Naive thymus-derived CD4-positive, alpha-beta T cell (primary cell): ENCODE data around the gene ATP5PF. TPM values are rescaled to one million over a fixed set of nuclear protein-coding genes. Genes with fewer than 3 reads are reported as not detected.

ENCODE experiments used
- ATAC-seq: fragments of 150-1000 bp; cut with Tn5 transposase; 2 replicates; pipeline ENCODE4 v1.10.0; 2021; ENCODE audit warnings: mild to moderate bottlenecking, moderate library complexity
- CTCF ChIA-PET: fragments of 350-600 bp; sonication (Branson Sonifier 250); formaldehyde crosslinking; loops from one replicate; lab custom pipeline; 2021; ENCODE audit warnings: antibody characterized with exemption; lab: Charles Lee
- POLR2A ChIA-PET: fragments of 350-600 bp; sonication (Branson Sonifier 250); formaldehyde crosslinking; loops from one replicate; lab custom pipeline; 2021; ENCODE audit warnings: antibody characterized with exemption, inconsistent platforms; lab: Charles Lee
- DNase-seq, 9 donors: peaks; one replicate each; pipeline versions ENCODE4 v3.0.0 to v3.0.0-alpha.2; 2020 to 2022; ENCODE audit warnings: mixed read lengths in 1 of 9
- H3K27ac ChIP-seq: one replicate; pipeline ENCODE4 v1.7.0; 2013; ENCODE audit warnings: mild to moderate bottlenecking, low read depth, low read length, moderate library complexity
- H3K27me3 ChIP-seq, 2 donors: one replicate each; pipeline ENCODE4 v1.7.0; 2013; ENCODE audit warnings: low read length in 2 of 2, mild to moderate bottlenecking in 2 of 2, moderate library complexity in 2 of 2; ENCODE audit not compliant: control insufficient read depth in 2 of 2, insufficient read depth in 2 of 2
- H3K36me3 ChIP-seq, 3 experiments: 1 replicate in 2 of 3; 2 replicates in 1 of 3; pipeline ENCODE4 v1.7.0; 2013; ENCODE audit warnings: low read length in 3 of 3, mild to moderate bottlenecking in 3 of 3, moderate library complexity in 1 of 3; ENCODE audit not compliant: insufficient read depth in 3 of 3, control insufficient read depth in 2 of 3
- H3K4me1 ChIP-seq, 2 donors: one replicate each; pipeline ENCODE4 v1.7.0; 2013; ENCODE audit warnings: low read length in 2 of 2, mild to moderate bottlenecking in 2 of 2, moderate library complexity in 1 of 2; ENCODE audit not compliant: control insufficient read depth in 2 of 2, insufficient read depth in 2 of 2
- H3K4me3 ChIP-seq: 2 replicates; pipeline ENCODE4 v1.7.0; 2013; ENCODE audit warnings: mild to moderate bottlenecking, low read length
- H3K9me3 ChIP-seq, 3 experiments: 1 replicate in 2 of 3; 2 replicates in 1 of 3; pipeline ENCODE4 v1.7.0; 2013; ENCODE audit warnings: low read length in 3 of 3; ENCODE audit not compliant: control insufficient read depth in 2 of 3
- H3K27ac Mint-ChIP-seq, 9 donors: one replicate each; pipeline ENCODE4 v1.8.0; 2020 to 2022; ENCODE audit warnings: mixed read lengths in 9 of 9, mild to moderate bottlenecking in 8 of 9, moderate library complexity in 5 of 9, inconsistent platforms in 2 of 9
- H3K27me3 Mint-ChIP-seq, 5 donors: one replicate each; pipeline ENCODE4 v1.8.0; 2021 to 2022; ENCODE audit warnings: mixed read lengths in 5 of 5, mild to moderate bottlenecking in 1 of 5
- H3K36me3 Mint-ChIP-seq, 5 donors: one replicate each; pipeline ENCODE4 v1.8.0; 2020 to 2022; ENCODE audit warnings: mixed read lengths in 5 of 5, mild to moderate bottlenecking in 3 of 5, inconsistent platforms in 1 of 5
- H3K4me1 Mint-ChIP-seq, 7 donors: one replicate each; pipeline ENCODE4 v1.8.0; 2020 to 2022; ENCODE audit warnings: mixed read lengths in 7 of 7, mild to moderate bottlenecking in 3 of 7, inconsistent platforms in 1 of 7
- H3K4me3 Mint-ChIP-seq, 10 donors: one replicate each; pipeline ENCODE4 v1.8.0; 2020 to 2022; ENCODE audit warnings: mild to moderate bottlenecking in 10 of 10, mixed read lengths in 10 of 10, moderate library complexity in 6 of 10, inconsistent platforms in 2 of 10
- H3K9me3 Mint-ChIP-seq, 11 donors: one replicate each; pipeline ENCODE4 v1.8.0; 2020 to 2022; ENCODE audit warnings: mixed read lengths in 11 of 11, mild to moderate bottlenecking in 4 of 11, inconsistent platforms in 1 of 11, moderate library complexity in 1 of 11
- intact Hi-C, 2 donors: fragments of 100-400 bp; cut with micrococcal nuclease; formaldehyde crosslinking; loops; one replicate each; pipeline ENCODE4 v1.15.1; 2023
- polyA plus RNA-seq, 2 donors: library from polyadenylated mRNA; unstranded; fragments of 300-500 nt; fragmentation: Illumina TruSeq; gene quantifications; one replicate each; pipeline ENCODE4 v1.2.3, GENCODE V29; 2021
- total RNA-seq, 6 experiments: library from RNA in 5 of 6; stranded (reverse) in 5 of 6; gene quantifications; 1 replicate in 5 of 6; 2 replicates in 1 of 6; pipeline ENCODE4 v1.2.3 and lab custom pipeline; 2021 to 2026

The ATP5PF gene
- total and polyA plus RNA-seq, 7 experiments from 2014 or later: 39.5 to 380 (median 66.1) TPM

- no peaks in the 10 kb centered on the region for H3K36me3 Mint-ChIP-seq
- ChIA-PET POLR2A (no interaction called here), CTCF (no interaction called here)
- no peak for DNase-seq
- H3K4me1 Mint-ChIP-seq: no peaks in the 10 kb centered on the region
- Histone ChIP-seq H3K27ac (no peak overlapping the region), H3K4me1 (no peaks in the 10 kb centered on the region), H3K27me3 (no peaks in the 10 kb centered on the region), H3K4me3 (no peak overlapping the region), H3K9me3 (no peaks in the 10 kb centered on the region), H3K36me3 (no peaks in the 10 kb centered on the region)
- H3K27ac Mint-ChIP-seq: no peak overlapping the region
- intact Hi-C loops: no loop called here
- H3K9me3 Mint-ChIP-seq: peaks cover 0 to 2% (median 0%) of the 10 kb centered on the region in 11 donors
- ATAC-seq: no peak
- peaks cover 0 to 9% (median 5%) of the 10 kb centered on the region in 5 donors for H3K27me3 Mint-ChIP-seq
- no peak overlapping the region for H3K4me3 Mint-ChIP-seq
These were observed 42.7 kb downstream of the ATP5PF start for GRCh38 chr21:25691976-25692375.

GRCh38 chr21:25689226-25689625 lies 45.5 kb downstream of the ATP5PF start:
- H3K4me1 ChIP-seq: no peaks in the 10 kb centered on the region
- no peak overlapping the region for H3K4me3 ChIP-seq
- H3K27ac Mint-ChIP-seq: no peak overlapping the region
- POLR2A ChIA-PET: no interaction called here
- no peaks in the 10 kb centered on the region for H3K4me1 Mint-ChIP-seq
- peaks cover 0 to 12% (median 9%) of the 10 kb centered on the region in 5 donors for H3K27me3 Mint-ChIP-seq
- H3K36me3 ChIP-seq: no peaks in the 10 kb centered on the region
- H3K9me3 ChIP-seq: no peaks in the 10 kb centered on the region
- ATAC-seq: no peak
- H3K27ac ChIP-seq: no peak overlapping the region
- no peaks in the 10 kb centered on the region for H3K36me3 Mint-ChIP-seq
- H3K27me3 ChIP-seq: no peaks in the 10 kb centered on the region
- intact Hi-C loops: no loop called here
- peaks cover 0 to 2% (median 0%) of the 10 kb centered on the region in 11 donors for H3K9me3 Mint-ChIP-seq
- CTCF ChIA-PET: interaction anchor here (0.6 kb wide), 1 partner anchor 19 kb away, joined by 3 read pairs; no protein-coding TSS in a partner anchor
- H3K4me3 Mint-ChIP-seq: no peak overlapping the region
- no peak for DNase-seq

GRCh38 chr21:25688275-25689155 lies 46.2 kb downstream of the ATP5PF start:
- Histone ChIP-seq H3K36me3 (no peaks in the 10 kb centered on the region), H3K9me3 (no peaks in the 10 kb centered on the region), H3K27ac (no peak overlapping the region), H3K27me3 (no peaks in the 10 kb centered on the region), H3K4me3 (no peak overlapping the region), H3K4me1 (no peaks in the 10 kb centered on the region)
- Mint-ChIP-seq H3K27ac (no peak overlapping the region), H3K27me3 (peaks cover 0 to 12% (median 9%) of the 10 kb centered on the region in 5 donors), H3K4me3 (no peak overlapping the region), H3K4me1 (no peaks in the 10 kb centered on the region), H3K36me3 (no peaks in the 10 kb centered on the region), H3K9me3 (peaks cover 0 to 2% (median 0%) of the 10 kb centered on the region in 11 donors)
- CTCF ChIA-PET: no interaction called here
- DNase-seq (no peak), ATAC-seq (no peak)
- POLR2A ChIA-PET: no interaction called here
- intact Hi-C loops: no loop called here

GRCh38 chr21:25687787-25688186 lies 46.9 kb downstream of the ATP5PF start:
- DNase-seq (no peak), ATAC-seq (no peak)
- Histone ChIP-seq H3K9me3 (no peaks in the 10 kb centered on the region), H3K36me3 (no peaks in the 10 kb centered on the region), H3K4me3 (no peak overlapping the region), H3K4me1 (no peaks in the 10 kb centered on the region), H3K27me3 (no peaks in the 10 kb centered on the region), H3K27ac (no peak overlapping the region)
- Mint-ChIP-seq H3K4me3 (no peak overlapping the region), H3K9me3 (peaks cover 0 to 2% (median 0%) of the 10 kb centered on the region in 11 donors), H3K4me1 (no peaks in the 10 kb centered on the region), H3K36me3 (no peaks in the 10 kb centered on the region), H3K27ac (no peak overlapping the region), H3K27me3 (peaks cover 0 to 12% (median 9%) of the 10 kb centered on the region in 5 donors)
- intact Hi-C loops: no loop called here
- ChIA-PET CTCF (no interaction called here), POLR2A (no interaction called here)

GRCh38 chr21:25682382-25682781 lies 52.3 kb downstream of the ATP5PF start:
- no peaks in the 10 kb centered on the region for H3K36me3 Mint-ChIP-seq
- CTCF ChIA-PET: no interaction called here
- H3K4me3 Mint-ChIP-seq: no peak overlapping the region

GRCh38 chr21:25676451-25676850 lies 58.3 kb downstream of the ATP5PF start:
- CTCF ChIA-PET: no interaction called here
- Histone ChIP-seq H3K27me3 (no peaks in the 10 kb centered on the region), H3K9me3 (no peaks in the 10 kb centered on the region), H3K27ac (no peak overlapping the region), H3K36me3 (no peaks in the 10 kb centered on the region), H3K4me3 (no peak overlapping the region), H3K4me1 (no peaks in the 10 kb centered on the region)
- no peak overlapping the region for H3K27ac Mint-ChIP-seq
- H3K9me3 Mint-ChIP-seq: peaks cover 0 to 8% (median 2%) of the 10 kb centered on the region in 11 donors
- H3K27me3 Mint-ChIP-seq: peaks cover 0 to 7% (median 4%) of the 10 kb centered on the region in 5 donors
- POLR2A ChIA-PET: no interaction called here
- H3K4me1 Mint-ChIP-seq: no peaks in the 10 kb centered on the region
- no peak overlapping the region for H3K4me3 Mint-ChIP-seq
- H3K36me3 Mint-ChIP-seq: peaks cover 0 to 6% (median 0%) of the 10 kb centered on the region in 5 donors
- DNase-seq: no peak
- intact Hi-C loops: no loop called here
- ATAC-seq: no peak

More at GRCh38 chr21:25682382-25682781, 52.3 kb downstream of the ATP5PF start:
- peaks cover 0 to 10% (median 4%) of the 10 kb centered on the region in 5 donors for H3K27me3 Mint-ChIP-seq
- intact Hi-C loops: no loop called here
- H3K4me1 Mint-ChIP-seq: no peaks in the 10 kb centered on the region
- H3K9me3 Mint-ChIP-seq: peaks cover 0 to 5% (median 0%) of the 10 kb centered on the region in 11 donors
- no peaks in the 10 kb centered on the region for H3K36me3 ChIP-seq
- H3K27ac Mint-ChIP-seq: no peak overlapping the region
- no peaks in the 10 kb centered on the region for H3K27me3 ChIP-seq
- POLR2A ChIA-PET: no interaction called here
- no peak overlapping the region for H3K27ac ChIP-seq
- no peaks in the 10 kb centered on the region for H3K4me1 ChIP-seq
- no peak for DNase-seq
- no peak overlapping the region for H3K4me3 ChIP-seq
- no peak for ATAC-seq
- no peaks in the 10 kb centered on the region for H3K9me3 ChIP-seq
